Measurements from ENCODE around the gene ADORA2A. TPM values are rescaled to one million over a fixed set of nuclear protein-coding genes. Genes with fewer than 3 reads are reported as not detected.

Gene ADORA2A
- polyA plus RNA-seq, 1 experiment = 2.8 TPM

GRCh38 chr22:24440718-24441405 is 13.5 kb downstream of the ADORA2A start:
- H3K4me3 ChIP-seq (ENCODE audit: low read depth, low read length) = no peak overlapping the region
- no peaks in the 10 kb centered on the region for H3K36me3 ChIP-seq (ENCODE audit: control insufficient read depth, insufficient read depth, low read length)
- no peak for DNase-seq (ENCODE audit: low read depth)
- POLR2A ChIA-PET = no interaction called here
- no peaks in the 10 kb centered on the region; the same call in 1 of the 2 replicates for H3K27me3 ChIP-seq (ENCODE audit: control insufficient read depth, insufficient read depth, low read length)
- CTCF ChIA-PET = interaction anchor here (1.6 to 1.7 kb wide), 2 partner anchors 15 to 17 kb away, joined by 3 to 4 read pairs; no protein-coding TSS in a partner anchor
- TF ChIP-seq, protein P1, sequence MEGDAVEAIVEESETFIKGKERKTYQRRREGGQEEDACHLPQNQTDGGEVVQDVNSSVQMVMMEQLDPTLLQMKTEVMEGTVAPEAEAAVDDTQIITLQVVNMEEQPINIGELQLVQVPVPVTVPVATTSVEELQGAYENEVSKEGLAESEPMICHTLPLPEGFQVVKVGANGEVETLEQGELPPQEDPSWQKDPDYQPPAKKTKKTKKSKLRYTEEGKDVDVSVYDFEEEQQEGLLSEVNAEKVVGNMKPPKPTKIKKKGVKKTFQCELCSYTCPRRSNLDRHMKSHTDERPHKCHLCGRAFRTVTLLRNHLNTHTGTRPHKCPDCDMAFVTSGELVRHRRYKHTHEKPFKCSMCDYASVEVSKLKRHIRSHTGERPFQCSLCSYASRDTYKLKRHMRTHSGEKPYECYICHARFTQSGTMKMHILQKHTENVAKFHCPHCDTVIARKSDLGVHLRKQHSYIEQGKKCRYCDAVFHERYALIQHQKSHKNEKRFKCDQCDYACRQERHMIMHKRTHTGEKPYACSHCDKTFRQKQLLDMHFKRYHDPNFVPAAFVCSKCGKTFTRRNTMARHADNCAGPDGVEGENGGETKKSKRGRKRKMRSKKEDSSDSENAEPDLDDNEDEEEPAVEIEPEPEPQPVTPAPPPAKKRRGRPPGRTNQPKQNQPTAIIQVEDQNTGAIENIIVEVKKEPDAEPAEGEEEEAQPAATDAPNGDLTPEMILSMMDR (IDR thresholded peaks at IDR 0.05; ENCODE audit: insufficient read depth, low read depth, low read length) = no peak

- TF ChIP-seq, protein P1 (IDR thresholded peaks at IDR 0.05; ENCODE audit: insufficient read depth, low read depth, low read length) = no peak
- H3K4me3 ChIP-seq (ENCODE audit: low read depth, low read length) = no peak overlapping the region
- no peaks in the 10 kb centered on the region; the same call in 1 of the 2 replicates for H3K27me3 ChIP-seq (ENCODE audit: control insufficient read depth, insufficient read depth, low read length)
- CTCF ChIA-PET = interaction anchor here (1.6 to 1.7 kb wide), 2 partner anchors 14 to 18 kb away, joined by 3 to 4 read pairs; no protein-coding TSS in a partner anchor
- POLR2A ChIA-PET = no interaction called here
- no peak for DNase-seq (ENCODE audit: low read depth)
- no peaks in the 10 kb centered on the region for H3K36me3 ChIP-seq (ENCODE audit: control insufficient read depth, insufficient read depth, low read length)
Observed at GRCh38 chr22:24441406-24442351, 14.3 kb downstream of the ADORA2A start.

GRCh38 chr22:24442352-24442744 is 14.9 kb downstream of the ADORA2A start:
- POLR2A ChIA-PET = no interaction called here
- H3K36me3 ChIP-seq (ENCODE audit: control insufficient read depth, insufficient read depth, low read length) = no peaks in the 10 kb centered on the region

DNA sequence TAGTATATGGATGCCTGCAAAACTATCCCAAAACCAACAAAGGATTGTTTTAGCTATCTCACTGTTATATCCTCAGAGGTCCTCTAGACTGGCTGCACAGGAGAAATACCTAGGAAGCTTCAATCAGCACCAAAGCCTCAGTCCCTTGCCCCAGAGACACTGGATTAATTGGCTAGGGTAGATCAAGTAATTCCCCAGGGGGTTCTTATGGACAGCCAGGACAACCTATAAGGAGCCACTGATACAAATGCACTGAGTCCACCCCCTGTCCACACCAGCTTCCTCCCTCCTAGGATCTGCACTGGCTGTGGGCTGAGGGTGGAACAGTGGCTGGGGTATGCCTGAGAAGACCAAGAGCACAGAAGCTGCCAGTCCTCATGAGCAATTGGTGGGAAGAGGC is 16.3 kb downstream of the ADORA2A start:
- Histone ChIP-seq H3K4me3 (ENCODE audit: low read depth, low read length) (no peak overlapping the region), H3K27me3 (ENCODE audit: control insufficient read depth, insufficient read depth, low read length) (no peaks in the 10 kb centered on the region; the same call in 1 of the 2 replicates), H3K36me3 (ENCODE audit: control insufficient read depth, insufficient read depth, low read length) (no peaks in the 10 kb centered on the region)
- TF ChIP-seq, protein P1 (IDR thresholded peaks at IDR 0.05; ENCODE audit: insufficient read depth, low read depth, low read length) = no peak
- DNase-seq (ENCODE audit: low read depth) = no peak
- CTCF ChIA-PET = interaction anchor here (2.1 kb wide), 1 partner anchor 20 kb away, joined by 4 read pairs; no protein-coding TSS in a partner anchor
- POLR2A ChIA-PET = no interaction called here

More at GRCh38 chr22:24442352-24442744, 14.9 kb downstream of the ADORA2A start:
- Histone ChIP-seq H3K27me3 (ENCODE audit: control insufficient read depth, insufficient read depth, low read length) (no peaks in the 10 kb centered on the region; the same call in 1 of the 2 replicates), H3K4me3 (ENCODE audit: low read depth, low read length) (no peak overlapping the region)
- CTCF ChIA-PET = interaction anchor here (1.6 to 1.7 kb wide), 2 partner anchors 14 to 19 kb away, joined by 3 to 4 read pairs; no protein-coding TSS in a partner anchor
- no peak for DNase-seq (ENCODE audit: low read depth)
- TF ChIP-seq, protein P1 (IDR thresholded peaks at IDR 0.05; ENCODE audit: insufficient read depth, low read depth, low read length) = no peak

DNA sequence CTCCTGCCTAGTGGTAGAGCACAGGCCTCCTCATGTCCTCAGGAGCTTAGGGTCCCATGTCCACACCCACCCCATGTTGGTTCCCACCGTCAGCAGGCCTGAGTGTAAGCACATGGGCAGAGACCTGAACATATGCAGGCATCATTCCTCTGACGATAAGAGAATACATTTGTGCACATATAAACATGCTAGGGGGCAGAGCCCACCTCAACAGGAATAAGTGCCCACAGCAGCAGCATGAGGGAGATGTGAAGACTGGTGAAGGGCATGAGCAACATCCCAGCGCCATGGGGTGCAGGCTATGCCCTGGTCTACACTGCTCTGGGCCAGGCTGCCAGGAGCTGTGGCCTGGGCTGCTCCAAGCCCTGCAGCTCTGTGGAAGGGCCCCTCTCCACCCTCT is 16.9 kb downstream of the ADORA2A start:
- Histone ChIP-seq H3K4me3 (ENCODE audit: low read depth, low read length) (no peak overlapping the region), H3K36me3 (ENCODE audit: control insufficient read depth, insufficient read depth, low read length) (no peaks in the 10 kb centered on the region), H3K27me3 (ENCODE audit: control insufficient read depth, insufficient read depth, low read length) (no peaks in the 10 kb centered on the region; the same call in 1 of the 2 replicates)
- DNase-seq (ENCODE audit: low read depth) = no peak
- TF ChIP-seq, protein P1 (IDR thresholded peaks at IDR 0.05; ENCODE audit: insufficient read depth, low read depth, low read length) = no peak
- POLR2A ChIA-PET = no interaction called here
- CTCF ChIA-PET = interaction anchor here (2.1 kb wide), 1 partner anchor 21 kb away, joined by 4 read pairs; no protein-coding TSS in a partner anchor

All from BJ (cell line).